ENCODE data around the gene MRLN.
"Not testable (repeated sequence)": the region's sequence is repeated elsewhere in the genome, so short reads cannot be mapped to it uniquely, and the experiment has no call there.

The MRLN gene

GRCh38 chr10:59753267-59753666 lies at the start of gene MRLN:
Gene MRLN, minus strand, starts transcription at chr10:59753455.
- no peak for DNase-seq (ENCODE audit: low spot score)

DNA sequence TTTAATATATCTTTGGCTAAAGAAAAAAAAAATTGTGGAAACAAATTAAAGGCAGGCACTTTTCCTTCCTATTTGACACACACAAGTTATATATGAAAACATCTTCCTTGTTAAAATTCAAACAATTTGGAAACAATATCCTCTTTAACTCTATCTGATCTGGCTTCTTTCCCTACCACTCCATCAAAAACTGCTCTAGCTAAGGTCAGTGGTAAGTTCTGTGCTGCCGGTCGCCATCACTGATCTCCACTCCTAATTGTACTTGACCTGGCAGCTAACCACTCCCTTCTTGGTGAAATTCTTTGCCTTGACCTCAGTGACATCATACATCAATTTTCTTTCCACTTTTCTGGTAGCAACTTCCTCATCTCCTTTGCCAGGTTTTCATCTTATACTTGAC lies 47.9 kb upstream of the MRLN start:
- no peak for DNase-seq (ENCODE audit: low spot score)

DNA sequence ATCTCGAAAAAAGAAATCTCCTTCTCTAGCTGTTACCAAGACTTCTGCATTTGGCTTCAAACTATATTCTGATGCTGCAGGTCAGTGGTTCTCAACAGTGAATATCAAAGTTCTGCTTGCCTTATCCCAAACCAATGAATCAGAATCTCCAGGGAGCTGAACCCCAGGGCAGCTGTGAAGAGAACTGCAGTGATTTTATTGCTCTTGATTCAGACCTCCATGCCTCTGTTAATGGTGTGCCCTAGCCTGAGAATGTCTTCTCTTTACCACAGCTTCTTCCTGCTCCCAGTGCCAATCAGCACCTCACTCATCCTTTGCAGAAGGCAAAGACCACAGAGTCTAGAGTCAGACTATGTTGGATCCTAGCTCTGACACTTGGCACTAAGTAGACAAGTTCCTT lies 46.2 kb upstream of the MRLN start:
- no peak for DNase-seq (ENCODE audit: low spot score)

DNA sequence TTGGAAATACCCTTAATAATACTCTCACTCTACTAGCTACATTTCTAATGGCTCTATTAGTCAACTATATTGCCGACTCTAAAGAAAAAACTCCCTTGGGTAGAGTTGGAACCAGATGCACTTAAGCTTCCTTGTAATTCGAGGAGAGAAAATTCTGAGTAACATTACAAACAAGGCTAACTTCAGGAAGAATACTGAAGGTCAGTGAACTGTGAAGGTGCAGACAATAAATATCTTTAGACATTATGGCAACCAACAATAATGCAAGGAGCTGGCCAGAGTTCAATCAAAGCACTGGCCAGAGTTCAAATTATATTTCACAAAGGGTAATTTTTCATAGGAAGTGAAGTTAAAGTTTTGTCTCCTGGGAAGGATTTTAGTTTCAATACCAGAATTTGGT lies 40.7 kb upstream of the MRLN start:
- DNase-seq (ENCODE audit: low spot score), result no peak

DNA sequence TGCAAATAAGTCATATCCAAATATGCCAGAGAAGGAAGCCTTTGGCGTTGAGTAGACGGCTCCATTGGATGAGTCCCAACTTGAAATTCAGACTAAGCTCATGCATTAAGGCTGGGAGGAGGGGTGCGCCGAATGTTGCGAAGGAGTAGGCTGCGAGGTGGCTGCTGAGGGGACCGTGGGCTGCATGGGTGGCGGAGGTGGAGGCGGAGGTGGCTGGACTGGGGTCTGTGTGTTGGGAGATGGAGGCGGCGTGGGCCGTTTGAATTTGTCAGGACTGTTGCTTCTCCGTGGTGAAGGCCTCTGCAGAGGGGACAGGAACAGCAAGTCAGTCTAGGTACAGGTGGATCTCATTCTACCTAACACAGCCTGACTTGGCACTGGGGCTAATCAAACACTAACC lies 39.6 kb upstream of the MRLN start:
- DNase-seq (ENCODE audit: low spot score), result no peak

DNA sequence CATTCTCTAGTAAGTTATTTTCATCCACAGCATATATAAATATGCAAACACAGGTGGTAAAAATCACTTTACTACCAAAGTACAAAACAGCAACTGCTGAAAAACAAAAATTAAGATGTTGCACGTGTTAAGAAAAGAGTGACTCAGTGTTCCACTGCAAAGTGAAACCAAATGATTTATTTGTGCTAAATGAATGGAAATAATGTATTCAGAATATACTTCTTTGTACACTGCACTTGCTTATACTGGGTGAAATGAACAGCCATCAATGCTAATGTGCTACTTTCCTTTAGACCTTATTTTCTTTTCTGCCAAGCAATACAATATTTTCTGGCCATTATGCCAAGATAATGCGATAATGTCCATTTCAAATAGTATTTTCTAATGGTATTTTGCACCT lies 38.3 kb upstream of the MRLN start:
- no peak for DNase-seq (ENCODE audit: low spot score)

DNA sequence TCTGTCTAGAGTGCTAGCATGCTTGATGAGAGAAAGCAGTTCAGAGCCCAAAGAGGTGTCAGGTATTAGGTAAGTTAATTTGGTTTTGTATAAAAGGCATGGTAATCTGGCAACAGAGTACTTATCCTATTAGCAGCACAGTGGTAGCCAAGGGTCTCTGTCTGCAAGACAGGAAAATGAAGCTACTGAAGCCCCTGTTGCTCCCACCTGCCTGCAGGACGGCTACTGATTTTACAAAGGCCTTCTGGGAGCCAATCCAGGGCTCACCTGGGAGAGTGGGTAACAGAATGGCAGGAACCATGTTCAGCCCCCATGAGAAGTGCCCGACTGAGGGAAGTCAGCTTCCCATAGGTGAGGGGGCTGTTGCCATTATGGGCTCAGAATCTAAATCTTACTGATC lies 36.8 kb upstream of the MRLN start:
- not testable (repeated sequence) for DNase-seq (ENCODE audit: low spot score)

GRCh38 chr10:59788914-59789313 lies 35.7 kb upstream of the MRLN start:
- not testable (repeated sequence) for DNase-seq (ENCODE audit: low spot score)

GRCh38 chr10:59787032-59787431 lies 33.8 kb upstream of the MRLN start:
- DNase-seq (ENCODE audit: low spot score), result not testable (repeated sequence)

DNA sequence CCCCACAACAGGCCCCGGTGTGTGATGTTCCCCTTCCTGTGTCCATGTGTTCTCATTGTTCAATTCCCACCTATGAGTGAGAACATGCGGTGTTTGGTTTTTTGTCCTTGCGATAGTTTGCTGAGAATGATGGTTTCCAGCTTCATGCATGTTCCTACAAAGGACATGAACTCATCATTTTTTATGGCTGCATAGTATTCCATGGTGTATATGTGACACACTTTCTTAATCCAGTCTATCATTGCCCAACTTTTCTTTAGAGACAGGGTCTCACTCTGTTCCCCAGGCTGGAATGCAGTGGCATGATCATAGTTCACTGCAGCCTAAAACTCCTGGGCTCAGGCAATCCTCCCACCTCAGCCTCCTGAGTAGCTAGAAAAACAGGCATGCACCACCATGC lies 32.2 kb upstream of the MRLN start:
- not testable (repeated sequence) for DNase-seq (ENCODE audit: low spot score)

DNA sequence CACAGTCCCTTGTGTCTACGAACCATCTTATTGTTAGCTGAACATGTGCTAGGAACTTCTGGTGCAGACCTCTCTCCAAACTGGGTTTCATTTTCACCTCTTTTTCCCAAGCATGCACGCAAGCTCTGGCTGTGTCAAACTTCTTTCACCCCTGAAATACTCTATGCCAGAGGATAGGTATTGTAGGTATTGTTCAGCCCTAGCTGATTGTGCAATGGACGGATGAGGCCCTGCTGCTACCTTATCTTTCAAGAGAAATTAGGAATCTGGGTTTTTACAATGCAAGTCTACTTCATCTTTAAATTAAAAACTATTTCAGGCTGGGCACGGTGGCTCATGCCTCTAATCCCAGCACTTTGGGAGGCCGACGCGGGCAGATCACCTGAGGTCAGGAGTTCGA lies 28.3 kb upstream of the MRLN start:
- no peak for DNase-seq (ENCODE audit: low spot score)

GRCh38 chr10:59779756-59780533 lies 26.7 kb upstream of the MRLN start:
- DNase-seq (ENCODE audit: low spot score), result no peak

- DNase-seq (ENCODE audit: low spot score), result no peak
Measured at GRCh38 chr10:59774451-59774850, 21.2 kb upstream of the MRLN start.

- no peak for DNase-seq (ENCODE audit: low spot score)
Measured at GRCh38 chr10:59773088-59773487, 19.8 kb upstream of the MRLN start.

- no peak for DNase-seq (ENCODE audit: low spot score)
Measured at GRCh38 chr10:59771162-59771807, 18.0 kb upstream of the MRLN start.

- no peak for DNase-seq (ENCODE audit: low spot score)
Measured at GRCh38 chr10:59770689-59771088, 17.4 kb upstream of the MRLN start.

- DNase-seq (ENCODE audit: low spot score), result no peak
Measured at GRCh38 chr10:59762505-59762904, 9.2 kb upstream of the MRLN start.

- no peak for DNase-seq (ENCODE audit: low spot score)
Measured at GRCh38 chr10:59757966-59758365, 4.7 kb upstream of the MRLN start.

GRCh38 chr10:59754951-59755350 lies 1.7 kb upstream of the MRLN start:
- no peak for DNase-seq (ENCODE audit: low spot score)

DNA sequence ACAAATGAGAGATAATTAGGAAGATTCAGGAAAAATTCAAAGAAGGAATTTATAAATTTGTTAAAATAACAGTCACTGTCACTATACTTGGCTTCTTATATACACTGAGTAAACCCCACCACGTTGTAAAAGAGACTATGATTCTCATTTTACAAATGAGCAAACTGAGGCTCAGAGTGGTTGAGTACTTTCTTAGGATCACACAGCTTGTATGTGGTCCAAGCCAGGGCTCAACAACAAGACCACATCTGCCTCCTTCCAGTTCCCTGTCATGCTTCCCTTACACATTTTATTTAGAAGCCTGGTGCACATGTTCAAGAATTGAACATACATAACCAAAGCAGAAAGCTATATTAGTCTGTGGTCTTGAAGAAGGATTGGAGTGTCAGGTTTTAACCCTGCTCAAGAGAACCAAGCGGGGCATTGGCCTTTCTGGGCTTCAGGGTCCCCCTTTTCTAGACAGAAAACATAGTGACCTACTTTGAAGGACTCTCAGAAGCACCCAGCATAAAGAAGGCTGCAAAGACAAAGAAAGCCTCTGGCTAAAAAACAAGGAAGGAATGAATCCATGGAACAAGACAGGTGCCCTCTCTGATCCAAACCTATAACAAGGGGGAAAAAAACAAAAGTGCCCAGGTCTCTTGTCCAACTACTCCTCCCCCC lies 846 bp downstream of the MRLN start:
- no peak for DNase-seq (ENCODE audit: low spot score)

DNA sequence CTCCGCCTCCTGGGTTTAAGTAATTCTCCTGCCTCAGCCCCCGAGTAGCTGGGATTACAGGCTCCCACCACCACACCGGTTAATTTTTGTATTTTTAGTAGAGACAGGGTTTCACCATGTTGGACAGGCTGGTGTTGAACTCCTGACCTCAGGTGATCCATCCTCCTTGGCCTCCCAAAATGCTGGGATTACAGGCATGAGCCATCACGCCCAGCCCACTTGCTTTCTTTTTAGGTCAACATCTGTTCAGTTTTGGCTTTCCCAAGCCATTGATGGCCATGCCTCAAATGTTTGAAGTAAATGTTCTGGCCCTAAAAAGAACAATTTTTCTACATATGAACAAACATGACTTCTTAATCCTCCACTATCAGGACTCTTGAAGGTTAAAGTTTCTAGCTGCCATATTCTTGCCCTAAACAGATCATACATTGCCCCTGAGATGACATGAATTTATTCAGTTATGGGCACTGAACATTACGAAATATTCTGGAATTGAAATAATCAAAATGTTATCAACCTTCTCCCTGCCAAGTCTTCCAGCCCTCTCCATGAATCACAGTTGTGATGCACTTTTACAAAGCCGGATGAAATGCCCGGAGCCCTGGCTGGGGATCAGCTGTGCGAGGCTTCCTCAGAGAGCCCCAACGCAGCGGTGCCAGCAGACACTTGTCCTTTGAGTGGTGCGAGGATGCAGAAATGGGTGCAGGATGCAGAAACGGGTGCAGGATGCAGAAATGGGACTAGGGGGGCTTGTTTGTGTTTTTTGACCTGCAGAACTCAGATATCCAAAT lies 2.9 kb downstream of the MRLN start:
- DNase-seq (ENCODE audit: low spot score), result peak; percentile 15

- DNase-seq (ENCODE audit: low spot score), result no peak
Measured at GRCh38 chr10:59748834-59749233, 4.4 kb downstream of the MRLN start.

All from AG20443 (cell line).